B cell (primary cell): Measurements from ENCODE around the gene EPHA7.

Experiments
- EZH2 ChIP-seq: IDR thresholded peaks from 2 replicates; pipeline ENCODE4 v1.6.1; 2012; ENCODE audit warnings: borderline replicate concordance, low read depth, mild to moderate bottlenecking, moderate library complexity, low read length; ENCODE audit not compliant: insufficient read depth, poor library complexity, severe bottlenecking
- TF ChIP-seq, protein P1 (sequence below): fragments of 200-600 bp; IDR thresholded peaks from one replicate; pipeline ENCODE4 v1.8.0; 2022; ENCODE audit warnings: antibody characterized with exemption, mild to moderate bottlenecking

DNA sequence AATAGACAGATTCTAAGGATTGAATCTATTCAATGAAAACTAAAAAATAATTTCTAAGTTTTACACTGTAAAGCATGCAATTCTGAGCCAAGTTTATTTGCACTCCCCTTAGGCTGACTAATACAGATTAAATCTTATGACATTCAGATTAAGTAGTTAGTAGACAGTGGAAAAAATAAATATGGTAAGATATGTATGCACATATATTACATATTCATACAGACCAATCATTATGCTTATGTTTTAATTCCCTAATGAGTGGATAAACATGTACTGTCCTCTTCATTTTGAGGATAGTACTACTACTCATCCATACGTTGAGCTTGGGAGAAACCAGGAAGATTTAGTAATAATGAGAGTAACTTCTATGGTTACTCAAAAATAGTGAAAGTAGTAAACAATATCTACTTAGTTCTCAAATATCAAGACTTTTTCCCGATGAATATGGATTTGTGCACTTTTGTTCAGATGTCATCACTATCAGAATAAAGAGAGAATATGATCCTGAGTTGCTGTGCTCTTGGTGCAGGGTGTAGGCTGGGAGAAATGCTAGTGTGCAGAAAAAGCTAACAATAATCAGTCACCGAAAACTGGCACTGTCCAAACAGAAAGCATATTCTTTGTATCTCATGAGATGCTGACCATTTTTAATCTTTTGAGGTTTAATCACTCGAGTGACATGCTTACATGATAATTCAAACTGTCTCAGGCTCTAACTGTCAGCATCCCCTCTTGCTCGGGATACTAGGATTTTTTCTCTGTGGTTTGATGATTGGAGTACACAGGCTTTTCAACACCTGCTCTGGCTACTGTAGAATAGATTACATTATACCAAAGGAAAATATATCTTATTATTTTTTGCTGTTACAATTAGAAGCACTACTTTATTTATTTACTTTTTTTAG lies 111.6 kb downstream of the EPHA7 start:
- TF ChIP-seq, protein P1, sequence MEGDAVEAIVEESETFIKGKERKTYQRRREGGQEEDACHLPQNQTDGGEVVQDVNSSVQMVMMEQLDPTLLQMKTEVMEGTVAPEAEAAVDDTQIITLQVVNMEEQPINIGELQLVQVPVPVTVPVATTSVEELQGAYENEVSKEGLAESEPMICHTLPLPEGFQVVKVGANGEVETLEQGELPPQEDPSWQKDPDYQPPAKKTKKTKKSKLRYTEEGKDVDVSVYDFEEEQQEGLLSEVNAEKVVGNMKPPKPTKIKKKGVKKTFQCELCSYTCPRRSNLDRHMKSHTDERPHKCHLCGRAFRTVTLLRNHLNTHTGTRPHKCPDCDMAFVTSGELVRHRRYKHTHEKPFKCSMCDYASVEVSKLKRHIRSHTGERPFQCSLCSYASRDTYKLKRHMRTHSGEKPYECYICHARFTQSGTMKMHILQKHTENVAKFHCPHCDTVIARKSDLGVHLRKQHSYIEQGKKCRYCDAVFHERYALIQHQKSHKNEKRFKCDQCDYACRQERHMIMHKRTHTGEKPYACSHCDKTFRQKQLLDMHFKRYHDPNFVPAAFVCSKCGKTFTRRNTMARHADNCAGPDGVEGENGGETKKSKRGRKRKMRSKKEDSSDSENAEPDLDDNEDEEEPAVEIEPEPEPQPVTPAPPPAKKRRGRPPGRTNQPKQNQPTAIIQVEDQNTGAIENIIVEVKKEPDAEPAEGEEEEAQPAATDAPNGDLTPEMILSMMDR = no peak
- TF ChIP-seq EZH2 = no peak
